ENCODE results near the gene KAT5.
A peak's percentile ranks its signal among the peaks of the same experiment; 100 is the strongest.
"Not testable (repeated sequence)": the region's sequence is repeated elsewhere in the genome, so short reads cannot be mapped to it uniquely, and the experiment has no call there.

Gene KAT5

DNA sequence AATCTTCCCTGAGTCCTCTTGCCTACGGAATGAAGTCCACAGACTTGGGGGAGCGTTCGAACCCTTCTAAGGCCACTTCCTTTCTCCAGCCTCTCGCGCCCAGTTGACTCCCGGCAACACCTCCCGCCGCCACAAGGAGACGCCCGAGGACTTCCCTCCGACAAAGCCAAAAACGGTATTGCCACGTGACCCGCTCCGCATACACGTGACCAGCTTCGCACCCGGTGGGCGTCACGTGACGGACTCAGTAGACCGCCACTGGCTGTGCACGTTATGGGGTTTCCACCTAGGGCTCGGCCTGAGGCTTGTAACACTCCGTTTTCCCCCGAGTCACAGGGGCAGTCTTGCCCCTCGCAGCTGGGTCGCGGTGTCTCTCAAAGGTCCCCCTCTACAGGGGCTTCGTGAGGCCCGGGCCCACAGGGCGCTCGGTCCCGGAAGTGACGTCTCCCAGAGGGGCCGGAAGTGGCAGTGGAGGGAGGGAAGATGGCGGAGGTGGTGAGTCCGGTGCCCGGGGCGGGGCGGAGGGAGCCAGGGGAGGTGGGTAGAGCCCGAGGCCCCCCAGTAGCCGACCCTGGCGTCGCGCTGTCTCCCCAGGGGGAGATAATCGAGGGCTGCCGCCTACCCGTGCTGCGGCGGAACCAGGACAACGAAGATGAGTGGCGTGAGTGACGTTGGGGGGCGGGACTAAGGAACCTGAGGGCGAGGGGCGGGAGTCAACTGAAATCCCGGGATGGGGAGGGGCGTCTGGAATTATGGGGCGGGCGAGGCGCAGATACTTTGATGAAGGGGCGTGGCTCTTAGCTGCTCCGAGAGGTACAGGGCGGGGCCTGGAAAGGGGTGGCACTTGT is at the start of gene KAT5:
Gene KAT5 (plus strand): TSS at position 468 of the 848 bp plus-strand sequence. CDS start 16 bp downstream, at position 484.
- DNase-seq = peak; percentile 99

DNA sequence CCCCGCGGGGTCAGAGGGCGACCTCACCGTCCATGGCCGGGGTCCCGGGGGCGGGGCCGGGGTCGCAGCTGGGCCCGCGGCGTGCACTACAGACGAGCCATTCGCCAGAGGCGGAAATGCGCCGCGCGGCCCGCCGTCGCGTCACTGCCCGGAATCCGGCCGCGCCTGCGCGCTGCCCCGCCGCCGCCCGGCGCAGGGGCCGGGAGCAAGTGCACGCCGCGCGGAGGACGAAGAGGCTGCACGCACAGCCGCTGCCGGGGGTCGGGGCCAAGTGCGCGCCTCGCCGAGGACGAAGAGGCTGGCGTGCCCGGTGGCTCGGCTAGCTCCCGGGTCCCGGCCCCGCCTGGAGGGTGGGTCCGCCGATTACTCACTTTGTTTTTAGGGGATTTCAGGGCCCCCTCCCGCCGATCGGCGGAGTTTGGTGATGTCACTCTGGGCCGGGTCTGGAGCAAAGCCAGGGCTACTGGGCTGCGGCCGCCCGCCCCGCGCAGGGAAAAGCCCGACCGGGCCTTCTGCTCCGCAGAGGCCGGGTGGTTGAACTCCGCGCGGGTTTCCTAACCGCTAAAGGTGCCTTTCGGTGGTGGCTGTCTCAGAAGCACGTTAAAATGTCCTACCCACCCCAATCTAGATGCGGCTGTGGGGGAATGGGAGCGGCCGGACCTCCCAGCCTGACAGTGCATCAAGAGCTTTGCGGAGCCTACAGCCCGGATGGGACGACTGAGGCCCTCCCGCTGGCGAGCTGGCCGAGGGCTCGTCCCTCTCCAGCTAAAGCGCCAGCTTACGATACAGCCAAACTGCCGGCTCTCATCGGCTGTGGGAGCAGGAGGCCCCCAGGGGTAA is 49.0 kb upstream of the KAT5 start, which contains the start of gene RELA:
Gene RELA (minus strand): TSS at position 118 of the 840 bp plus-strand sequence. CDS start 84 bp downstream, at position 34.
- peak; percentile 96 for DNase-seq

DNA sequence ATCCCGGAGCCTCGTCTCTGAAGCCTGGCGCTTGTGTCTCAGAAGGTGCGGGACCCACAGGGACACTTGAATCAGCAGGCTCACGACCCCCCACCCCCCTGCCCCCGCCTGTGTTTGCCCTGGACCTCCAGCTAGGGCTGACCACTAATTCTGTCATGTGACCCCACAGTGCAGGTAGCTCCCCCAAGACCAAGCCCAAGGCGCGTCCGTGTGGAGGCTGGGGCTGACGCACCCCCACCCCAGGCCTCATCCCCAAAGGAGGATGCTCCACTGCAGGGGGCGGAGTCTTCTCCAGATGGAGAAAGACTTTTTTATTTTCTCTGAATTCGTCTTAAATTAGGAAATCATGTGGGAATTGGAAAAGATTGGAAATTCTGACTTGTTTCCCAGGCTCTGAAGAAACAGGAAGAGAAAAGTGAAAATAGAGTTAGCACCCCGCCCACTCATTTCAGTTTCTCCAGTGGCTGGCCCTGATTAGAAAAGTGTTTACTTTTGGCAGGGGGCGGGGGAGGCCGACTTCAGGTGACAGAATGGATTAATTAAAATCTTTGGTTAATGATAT is 48.3 kb upstream of the KAT5 start:
- peak; percentile 83 for DNase-seq

DNA sequence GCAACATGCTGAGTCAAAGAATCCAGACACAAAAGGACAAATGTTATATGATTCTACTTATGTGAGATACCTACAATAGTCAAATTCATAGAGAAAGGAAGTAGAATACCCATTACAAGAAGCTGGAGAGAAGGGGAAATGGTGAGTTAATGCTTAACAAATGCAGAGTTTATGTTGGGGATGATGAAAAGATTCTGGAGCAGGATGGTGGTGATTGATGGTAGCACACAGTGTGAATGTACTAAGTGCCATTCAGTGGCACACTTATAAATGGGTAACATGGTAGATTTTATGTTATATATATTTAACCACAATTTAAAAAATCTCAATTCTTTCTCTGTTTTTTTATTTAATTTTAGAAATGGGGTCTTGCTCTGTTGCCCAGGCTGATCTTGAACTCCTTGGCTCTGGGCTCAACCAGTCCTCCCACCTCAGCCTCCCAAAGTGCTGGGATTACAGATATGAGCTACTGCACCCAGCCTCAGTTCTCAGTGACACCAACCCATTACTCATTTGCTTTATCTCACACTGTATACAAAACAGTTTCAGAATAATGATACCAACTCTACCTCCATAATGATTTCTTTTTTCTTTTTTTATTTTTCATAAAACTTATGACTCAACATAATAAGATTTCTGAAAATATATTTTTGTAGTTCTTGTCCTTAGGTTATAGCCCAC is 39.7 kb upstream of the KAT5 start:
- DNase-seq = no peak

DNA sequence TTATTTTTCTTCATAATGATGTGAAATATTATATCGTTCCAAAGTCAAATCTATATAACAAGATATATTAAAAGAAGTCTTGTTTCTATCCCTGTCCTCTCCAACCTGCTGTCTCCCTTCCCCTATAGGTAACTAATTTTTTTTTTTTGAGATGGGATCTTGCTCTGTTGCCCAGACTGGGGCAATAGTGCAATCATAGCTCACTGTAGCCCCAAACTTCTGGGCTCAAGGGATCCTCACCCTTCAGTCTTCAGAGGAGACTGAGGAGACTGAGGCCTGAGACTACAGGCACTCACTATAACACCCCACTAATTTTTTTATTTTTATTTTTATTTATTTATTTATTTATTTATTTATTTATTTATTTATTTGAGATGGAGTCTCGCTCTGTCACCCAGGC is 39.1 kb upstream of the KAT5 start:
- no peak for DNase-seq

DNA sequence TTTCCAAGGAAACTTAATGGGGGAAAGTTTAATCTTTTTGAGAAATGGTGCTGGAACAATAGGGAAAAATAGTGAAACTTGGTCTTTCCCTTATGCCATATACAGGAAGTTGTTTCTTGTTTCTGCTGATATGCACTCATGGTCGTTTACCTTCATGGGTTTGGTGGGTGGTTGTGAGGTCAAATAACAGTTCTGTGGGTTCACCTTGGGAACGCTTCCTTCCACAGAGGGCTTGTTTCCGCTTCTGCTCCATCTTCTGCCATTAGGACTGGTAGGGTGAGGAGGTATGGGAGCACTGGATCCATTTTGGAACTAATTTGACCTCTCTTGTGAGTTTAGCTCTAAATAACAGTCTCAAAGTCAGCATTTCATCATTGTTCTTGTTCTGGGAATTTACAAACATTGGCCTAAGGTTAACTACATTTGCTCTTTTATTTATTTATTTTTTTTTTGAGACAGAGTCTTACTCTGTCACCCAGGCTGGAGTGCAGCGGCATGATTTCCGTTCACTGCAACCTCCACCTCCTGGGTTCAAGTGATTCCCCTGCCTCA is 31.8 kb upstream of the KAT5 start:
- DNase-seq = no peak

DNA sequence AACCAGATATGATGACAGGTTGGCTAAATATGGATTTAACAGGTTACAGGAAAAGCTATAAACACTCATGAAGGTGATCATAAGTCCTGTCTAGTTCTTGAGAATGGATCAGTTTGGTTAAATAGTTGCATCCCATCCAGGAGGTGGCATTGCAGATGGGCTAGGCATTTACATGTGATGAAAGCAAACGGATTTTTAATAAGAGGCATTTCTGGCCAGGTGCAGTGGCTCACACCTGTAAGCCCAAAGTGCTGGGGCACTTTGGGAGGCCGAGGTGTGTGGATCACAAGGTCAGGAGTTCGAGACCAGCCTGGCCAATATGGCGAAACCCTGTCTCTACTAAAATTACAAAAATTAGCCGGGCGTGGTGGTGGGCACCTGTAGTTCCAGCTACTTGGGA is 28.6 kb upstream of the KAT5 start:
- not testable (repeated sequence) for DNase-seq

DNA sequence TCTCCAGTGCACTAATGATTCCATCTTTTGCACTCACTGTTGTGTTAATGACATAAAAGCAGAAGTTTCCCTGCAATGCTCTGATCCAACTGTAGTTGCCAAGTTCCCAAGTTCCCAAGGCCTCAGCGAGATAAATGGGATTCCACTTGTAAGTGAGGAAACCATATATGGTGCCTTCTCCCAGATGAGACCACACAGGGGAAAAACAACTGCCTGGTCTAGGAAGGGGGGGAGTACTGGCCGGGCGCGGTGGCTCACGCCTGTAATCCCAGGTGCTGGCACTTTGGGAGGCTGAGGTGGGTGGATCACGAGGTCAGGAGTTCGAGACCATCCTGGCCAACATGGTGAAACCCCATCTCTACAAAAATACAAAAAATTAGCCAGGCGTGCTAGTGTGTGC is 26.1 kb upstream of the KAT5 start:
- no peak for DNase-seq

DNA sequence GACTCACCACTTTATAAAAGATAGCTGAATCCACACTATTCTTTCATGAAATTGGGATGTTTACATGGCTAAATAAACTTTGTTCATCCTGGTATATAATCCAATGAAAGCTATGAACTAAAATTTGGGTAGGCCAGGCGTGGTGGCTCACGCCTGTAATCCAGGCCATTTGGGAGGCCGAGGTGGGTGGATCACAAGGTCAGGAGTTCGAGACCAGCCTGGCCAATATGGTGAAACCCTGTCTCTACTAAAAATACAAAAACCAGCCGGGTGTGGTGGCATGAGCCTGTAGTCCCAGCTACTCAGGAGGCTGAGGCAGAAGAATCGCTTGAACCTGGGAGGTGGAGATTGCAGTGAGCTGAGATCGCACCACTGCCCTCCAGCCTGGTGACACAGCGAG is 20.2 kb upstream of the KAT5 start:
- not testable (repeated sequence) for DNase-seq

DNA sequence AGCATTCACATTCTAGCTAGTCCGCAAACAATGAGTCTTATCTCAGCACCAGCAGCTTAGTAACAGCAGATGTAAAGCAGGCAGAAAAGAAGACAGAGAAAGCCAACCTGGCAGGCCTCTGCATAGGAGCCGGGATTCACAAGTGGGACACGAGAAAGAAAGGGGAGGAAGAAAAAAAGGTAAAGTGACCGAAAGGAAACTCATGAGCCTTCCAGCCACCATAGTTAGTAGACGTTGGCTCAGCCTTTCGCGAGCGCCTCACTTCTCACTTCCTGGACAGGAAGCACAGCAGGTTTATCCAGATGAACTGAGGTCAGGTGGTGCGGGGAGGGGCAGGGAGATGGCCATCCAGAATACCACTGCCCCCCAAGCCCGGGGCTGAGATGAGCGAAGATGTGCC is 19.7 kb upstream of the KAT5 start:
- no peak for DNase-seq

DNA sequence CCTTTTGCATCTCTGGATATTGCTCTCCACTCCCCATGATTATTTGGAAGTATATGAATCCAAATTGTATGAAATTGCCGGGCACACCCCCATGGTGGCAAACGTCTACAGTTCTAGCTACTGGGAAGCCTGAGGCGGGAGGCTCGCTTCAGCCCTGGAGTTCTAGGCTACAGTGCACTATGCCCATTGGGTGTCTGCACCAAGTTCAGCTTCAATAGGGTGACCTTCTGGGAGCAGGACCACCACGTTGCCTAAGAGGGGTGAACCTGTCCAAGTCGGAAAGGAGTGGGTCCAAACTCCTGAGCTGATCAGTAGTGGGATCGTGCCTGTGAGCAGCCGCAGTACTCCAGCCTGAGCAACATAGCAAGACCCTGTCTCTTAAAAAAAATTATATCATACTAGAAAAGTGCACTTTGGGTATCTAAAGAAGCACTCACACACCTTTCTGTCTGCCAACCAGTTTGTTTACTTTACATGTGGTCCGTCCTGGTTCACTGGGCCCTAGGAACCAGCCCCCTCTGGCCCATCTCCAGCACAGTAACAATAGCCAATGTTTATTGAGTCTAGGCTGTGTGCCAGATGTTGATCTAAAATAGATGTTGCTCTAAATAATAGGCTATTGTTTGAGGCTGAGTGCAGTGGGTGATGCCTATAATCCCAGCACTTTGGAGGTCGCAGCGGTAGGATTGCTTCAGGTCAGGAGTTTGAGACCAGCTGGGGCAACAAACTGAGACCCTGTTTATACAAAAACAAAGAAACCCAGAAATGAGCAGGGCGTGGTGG is 16.4 kb upstream of the KAT5 start:
- DNase-seq = no peak

DNA sequence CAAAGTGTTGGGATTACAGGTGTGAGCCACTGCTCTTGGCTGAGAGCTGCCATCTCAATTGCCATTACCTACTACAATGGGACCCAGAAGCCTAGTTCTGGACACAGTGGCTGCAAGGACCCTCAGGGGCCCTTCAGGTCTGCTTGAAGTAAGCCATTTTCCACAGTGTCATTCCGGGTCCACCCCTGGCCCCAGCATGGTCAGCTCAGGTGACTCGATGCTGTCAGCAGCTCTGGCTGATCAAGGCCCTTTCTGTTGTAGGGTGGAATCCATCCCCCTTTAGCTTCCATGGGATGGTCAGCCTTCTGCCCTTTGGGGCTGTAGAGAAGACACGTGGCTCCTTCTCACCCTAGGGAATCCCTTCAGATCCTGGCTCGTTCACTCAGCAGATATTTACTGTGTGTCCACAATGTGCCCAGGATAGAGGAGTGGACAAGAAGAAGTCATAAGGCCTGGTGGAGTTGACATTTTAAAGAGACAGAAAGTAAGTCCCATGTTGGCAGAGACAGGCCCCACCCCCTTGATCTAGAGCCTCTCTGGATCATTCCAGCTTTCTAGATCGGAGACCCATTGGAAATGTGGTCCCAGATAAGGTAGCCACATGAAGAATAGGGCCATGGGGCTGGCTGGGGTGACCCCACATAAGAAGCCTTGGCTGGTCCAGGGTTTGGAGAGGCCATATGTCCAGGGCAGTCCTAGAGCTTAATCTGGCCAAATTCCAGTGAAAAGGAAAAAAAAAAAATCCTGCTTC is 15.1 kb upstream of the KAT5 start:
- DNase-seq = no peak

DNA sequence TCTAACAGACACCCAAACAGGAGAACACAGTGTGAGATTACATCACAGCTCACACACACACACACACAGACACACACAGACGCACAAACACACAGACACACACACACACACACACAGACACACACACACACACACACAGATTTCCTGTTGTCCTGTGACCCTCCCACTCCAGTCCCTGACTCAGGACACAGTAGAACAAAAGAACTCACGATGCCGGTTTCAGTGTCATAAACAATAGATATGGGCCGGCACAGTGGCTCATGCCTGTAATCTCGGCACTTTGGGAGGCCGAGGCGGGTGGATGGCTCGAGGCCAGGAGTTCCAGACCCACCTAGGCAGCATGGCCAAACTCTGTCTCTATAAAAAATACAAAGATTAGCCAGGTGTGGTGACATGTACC is 13.8 kb upstream of the KAT5 start:
- no peak for DNase-seq

DNA sequence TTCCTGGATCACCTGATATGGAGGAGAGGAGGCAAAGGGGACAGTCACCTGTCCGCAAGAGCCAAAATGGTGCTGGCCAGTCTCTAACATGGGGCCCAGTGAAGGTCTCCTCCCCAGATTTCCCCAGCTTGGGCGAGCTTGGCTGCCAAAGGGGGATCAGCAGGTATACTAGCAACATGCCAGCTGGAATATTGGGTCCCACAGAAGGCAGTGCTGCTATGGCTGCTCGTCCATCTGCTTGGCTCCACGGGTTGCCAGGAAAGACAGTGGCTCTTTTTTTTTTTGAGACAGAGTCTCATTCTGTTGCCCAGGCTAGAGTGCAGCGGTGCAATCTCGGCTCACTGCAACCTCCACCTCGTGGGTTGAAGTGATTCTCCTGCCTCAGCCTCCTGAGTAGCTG is 12.7 kb upstream of the KAT5 start:
- no peak for DNase-seq

DNA sequence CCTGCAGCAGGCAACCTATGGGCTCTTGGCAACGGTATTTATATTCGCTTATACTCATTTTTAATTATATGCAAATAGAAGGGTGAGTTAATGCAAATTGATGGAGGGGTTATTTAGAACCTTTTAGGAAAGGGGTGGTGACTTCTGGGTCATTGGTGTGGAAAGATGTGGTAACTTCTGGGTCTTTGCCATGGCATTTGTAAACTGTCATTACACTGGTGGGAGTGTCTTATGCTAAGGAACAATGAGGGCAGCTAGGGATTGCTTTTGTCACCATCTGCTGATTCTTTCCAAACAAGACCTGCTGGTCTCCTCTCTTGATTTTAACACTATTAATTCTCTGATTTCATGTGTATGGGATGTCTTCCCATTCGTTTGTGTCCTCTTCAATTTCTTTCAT is 11.7 kb upstream of the KAT5 start:
- DNase-seq = no peak

DNA sequence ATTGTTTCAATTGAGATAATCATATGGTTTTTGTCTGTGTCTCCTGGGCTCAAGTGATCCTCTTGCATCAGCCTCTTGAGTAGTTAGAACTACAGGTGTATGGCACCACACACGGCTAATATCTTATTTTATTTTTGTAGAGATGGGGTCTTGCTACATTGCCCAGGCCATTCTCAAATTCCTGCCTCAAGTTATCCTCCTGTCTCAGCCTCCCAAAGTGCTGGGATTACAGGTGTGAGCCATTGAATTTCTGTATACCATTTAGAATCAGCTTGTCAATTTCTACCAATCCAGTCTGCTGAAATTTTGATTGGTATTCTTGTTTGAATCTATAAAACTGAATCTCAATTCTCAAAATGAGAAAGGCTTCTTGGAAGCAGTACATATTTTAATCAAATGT is 10.4 kb upstream of the KAT5 start:
- DNase-seq = no peak

DNA sequence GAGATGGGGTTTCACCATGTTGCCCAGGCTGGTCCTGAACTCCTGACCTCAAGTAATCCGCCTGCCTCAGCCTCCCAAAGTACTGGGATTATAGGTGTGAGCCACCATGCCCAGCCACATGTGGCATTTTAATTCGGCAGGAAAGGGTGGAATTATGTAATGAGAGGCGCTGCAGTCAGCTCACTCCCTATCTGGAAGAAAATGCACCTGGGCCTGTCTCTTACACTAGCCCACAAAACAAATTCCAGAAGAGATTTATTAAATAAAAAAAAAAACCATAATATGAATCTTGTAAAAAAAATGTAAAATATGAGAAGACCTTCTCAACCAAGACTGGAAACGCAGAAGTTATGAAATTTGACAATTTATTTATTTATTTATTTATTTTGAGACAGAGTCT is 8.2 kb upstream of the KAT5 start:
- no peak for DNase-seq

DNA sequence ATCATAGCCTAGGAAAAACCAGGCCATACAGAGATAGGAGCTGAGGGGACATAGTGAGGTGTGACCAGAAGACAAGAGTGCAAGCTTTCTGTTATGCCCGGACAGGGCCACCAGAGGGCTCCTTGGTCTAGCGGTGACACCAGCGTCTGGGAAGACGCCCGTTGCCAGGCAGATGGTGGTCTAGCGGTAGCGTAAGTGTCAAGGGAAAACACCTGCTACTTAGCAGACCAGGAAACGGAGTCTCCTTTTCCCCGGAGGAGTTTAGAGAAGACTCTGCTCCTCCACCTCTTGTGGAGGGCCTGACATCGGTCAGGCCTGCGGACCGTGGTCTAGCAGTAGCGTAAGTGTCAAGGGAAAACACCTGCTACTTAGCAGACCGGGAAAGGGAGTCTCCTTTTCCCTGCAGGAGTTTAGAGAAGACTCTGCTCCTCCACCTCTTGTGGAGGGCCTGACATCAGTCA is 5.7 kb upstream of the KAT5 start:
- DNase-seq = peak; percentile 91

DNA sequence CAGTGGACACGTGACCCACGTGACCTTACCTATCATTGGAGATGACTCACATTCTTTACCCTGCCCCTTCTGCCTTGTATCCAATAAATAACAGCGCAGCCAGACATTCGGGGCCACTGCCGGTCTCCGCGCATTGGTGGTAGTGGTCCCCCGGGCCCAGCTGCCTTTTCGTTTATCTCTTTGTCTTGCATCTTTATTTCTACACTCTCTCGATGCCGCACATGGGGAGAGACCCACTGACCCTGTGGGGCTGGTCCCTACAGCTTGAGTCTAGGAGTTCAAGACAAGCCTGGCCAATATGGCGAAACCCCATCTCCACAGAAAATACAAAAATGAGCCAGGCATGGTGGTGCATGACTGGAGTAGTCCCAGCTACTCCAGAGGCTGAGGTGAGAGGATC is 5.0 kb upstream of the KAT5 start:
- not testable (repeated sequence) for DNase-seq

DNA sequence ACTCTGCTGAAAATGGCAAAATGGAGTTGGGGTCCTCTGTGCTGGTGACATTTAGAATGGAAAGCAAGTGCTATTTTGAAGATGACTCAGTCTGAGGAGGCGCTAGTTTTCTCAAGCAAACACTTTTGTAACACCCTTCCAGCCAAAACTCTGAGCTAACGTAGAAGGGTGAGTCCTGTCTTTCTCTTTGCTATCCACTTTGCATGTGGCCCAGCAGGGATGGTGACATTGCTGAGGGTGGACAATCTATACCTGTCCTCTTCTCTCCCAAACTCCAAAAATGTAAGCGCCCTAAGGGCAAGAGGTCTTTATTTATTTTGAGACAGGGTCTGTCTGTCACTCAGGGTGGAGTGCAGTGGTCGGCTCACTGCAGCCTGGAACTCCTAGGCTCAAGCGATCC is 3.6 kb upstream of the KAT5 start:
- DNase-seq = no peak

DNA sequence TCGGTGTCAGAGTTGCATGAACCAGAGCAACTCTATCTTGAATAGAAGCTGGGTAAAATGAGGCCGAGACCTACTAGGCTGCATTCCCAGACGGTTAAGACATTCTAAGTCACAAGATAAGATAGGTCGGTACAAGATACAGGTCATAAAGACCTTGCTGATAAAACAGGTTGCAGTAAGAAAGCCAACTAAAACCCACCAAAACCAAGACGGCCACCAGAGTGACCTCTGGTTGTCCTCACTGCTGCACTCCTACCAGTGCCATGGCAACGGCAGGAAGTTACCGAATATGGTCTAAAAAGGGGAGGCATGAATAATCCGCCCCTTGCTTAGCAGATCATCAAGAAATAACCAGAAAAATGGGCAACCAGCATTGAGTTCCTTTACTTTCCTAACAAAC is 2.4 kb upstream of the KAT5 start:
- DNase-seq = no peak
